Measurements from ENCODE around the gene SH3RF3. TPM values are rescaled to one million over a fixed set of nuclear protein-coding genes. Genes with fewer than 3 reads are reported as not detected.

The SH3RF3 gene
- total RNA-seq, 1 experiment from 2014 or later = 21.7 TPM

- Mint-ChIP-seq H3K4me1 (ENCODE audit: insufficient read depth, unreplicated experiment) (no peaks in the 10 kb centered on the region), H3K27ac (ENCODE audit: low read depth, unreplicated experiment) (no peak overlapping the region), H3K27me3 (ENCODE audit: insufficient read depth, unreplicated experiment) (no peaks in the 10 kb centered on the region), H3K9me3 (ENCODE audit: unreplicated experiment) (no peaks in the 10 kb centered on the region), H3K36me3 (ENCODE audit: insufficient read depth, unreplicated experiment) (no peaks in the 10 kb centered on the region), H3K4me3 (ENCODE audit: unreplicated experiment) (no peak overlapping the region)
- ChIA-PET POLR2A (no interaction called here), CTCF (interaction anchor here (0.6 to 7.4 kb wide), 5 partner anchors 10 to 380 kb away, joined by 3 to 89 read pairs (median 3); partner anchors contain the start of gene SH3RF3)
- no TSS peak for BruUV-seq (replicated peaks)
- no peak for TF ChIP-seq CTCF (IDR thresholded peaks at IDR 0.05; ENCODE audit: unreplicated experiment)
- intact Hi-C loops (cut with micrococcal nuclease) = no loop called here
- DNase-seq (ENCODE audit: unreplicated experiment) = no peak
These were observed 378.2 kb downstream of the SH3RF3 start for GRCh38 chr2:109507217-109507616.

GRCh38 chr2:109507828-109508227 is 378.8 kb downstream of the SH3RF3 start:
- BruUV-seq (replicated peaks) = no TSS peak
- no peaks in the 10 kb centered on the region for H3K27me3 Mint-ChIP-seq (ENCODE audit: insufficient read depth, unreplicated experiment)
- POLR2A ChIA-PET = no interaction called here

GRCh38 chr2:109508556-109508955 is 379.6 kb downstream of the SH3RF3 start:
- Mint-ChIP-seq H3K4me3 (ENCODE audit: unreplicated experiment) (no peak overlapping the region), H3K36me3 (ENCODE audit: insufficient read depth, unreplicated experiment) (no peaks in the 10 kb centered on the region), H3K27me3 (ENCODE audit: insufficient read depth, unreplicated experiment) (no peaks in the 10 kb centered on the region), H3K4me1 (ENCODE audit: insufficient read depth, unreplicated experiment) (peaks cover 2% of the 10 kb centered on the region), H3K9me3 (ENCODE audit: unreplicated experiment) (no peaks in the 10 kb centered on the region), H3K27ac (ENCODE audit: low read depth, unreplicated experiment) (no peak overlapping the region)
- ChIA-PET CTCF (interaction anchor here (0.6 to 7.4 kb wide), 7 partner anchors 11 to 381 kb away, joined by 3 to 89 read pairs (median 3); partner anchors contain the start of gene SH3RF3), POLR2A (interaction anchor here (0.7 kb wide), 1 partner anchor 142 kb away, joined by 3 read pairs; no protein-coding TSS in a partner anchor)
- intact Hi-C loops (cut with micrococcal nuclease) = no loop called here
- no TSS peak for BruUV-seq (replicated peaks)
- no peak for TF ChIP-seq CTCF (IDR thresholded peaks at IDR 0.05; ENCODE audit: unreplicated experiment)
- no peak for DNase-seq (ENCODE audit: unreplicated experiment)

More at GRCh38 chr2:109507828-109508227, 378.8 kb downstream of the SH3RF3 start:
- intact Hi-C loops (cut with micrococcal nuclease) = no loop called here
- H3K27ac Mint-ChIP-seq (ENCODE audit: low read depth, unreplicated experiment) = no peak overlapping the region
- CTCF ChIA-PET = interaction anchor here (0.7 to 7.4 kb wide), 2 partner anchors 10 to 380 kb away, joined by 3 to 89 read pairs; partner anchors contain the start of gene SH3RF3
- DNase-seq (ENCODE audit: unreplicated experiment) = no peak
- no peak overlapping the region for H3K4me3 Mint-ChIP-seq (ENCODE audit: unreplicated experiment)
- no peaks in the 10 kb centered on the region for H3K9me3 Mint-ChIP-seq (ENCODE audit: unreplicated experiment)
- no peak for TF ChIP-seq CTCF (IDR thresholded peaks at IDR 0.05; ENCODE audit: unreplicated experiment)
- H3K4me1 Mint-ChIP-seq (ENCODE audit: insufficient read depth, unreplicated experiment) = no peaks in the 10 kb centered on the region
- H3K36me3 Mint-ChIP-seq (ENCODE audit: insufficient read depth, unreplicated experiment) = no peaks in the 10 kb centered on the region

- Mint-ChIP-seq H3K4me3 (ENCODE audit: unreplicated experiment) (no peak overlapping the region), H3K27ac (ENCODE audit: low read depth, unreplicated experiment) (no peak overlapping the region), H3K36me3 (ENCODE audit: insufficient read depth, unreplicated experiment) (no peaks in the 10 kb centered on the region), H3K9me3 (ENCODE audit: unreplicated experiment) (no peaks in the 10 kb centered on the region), H3K4me1 (ENCODE audit: insufficient read depth, unreplicated experiment) (peaks cover 17% of the 10 kb centered on the region), H3K27me3 (ENCODE audit: insufficient read depth, unreplicated experiment) (no peaks in the 10 kb centered on the region)
- peak; percentile 87 for DNase-seq (ENCODE audit: unreplicated experiment)
- POLR2A ChIA-PET = interaction anchor here (0.6 to 1.2 kb wide), 3 partner anchors 159 to 387 kb away, joined by 3 to 4 read pairs (median 3); no protein-coding TSS in a partner anchor
- CTCF ChIA-PET = interaction anchor here (0.5 to 7.4 kb wide), 57 partner anchors 11 to 1148 kb away, joined by 3 to 89 read pairs (median 3); partner anchors contain the start of gene SH3RF3
- TF ChIP-seq CTCF (IDR thresholded peaks at IDR 0.05; ENCODE audit: unreplicated experiment) = peak; percentile 89
- no TSS peak for BruUV-seq (replicated peaks)
- intact Hi-C loops (cut with micrococcal nuclease) = loop anchor here (1.0 to 10.0 kb wide), 3 partner anchors 246 to 655 kb away; no protein-coding TSS in a partner anchor
These were observed 381.4 kb downstream of the SH3RF3 start for GRCh38 chr2:109510136-109511028.
